WERI-Rb-1 (cell line): ENCODE data around the gene SNX7.

Experiments used
- DNase-seq: peaks from one replicate; pipeline ENCODE4 v3.0.0-alpha.2; 2020
- H3K27ac ChIP-seq: fragments of 250-450 bp; sonication (Bioruptor Pico); 2 replicates; pipeline ENCODE4 v1.5.1; 2020; ENCODE audit warnings: mild to moderate bottlenecking, moderate library complexity
- H3K27me3 ChIP-seq: fragments of 250-450 bp; sonication (Bioruptor Pico); 2 replicates; pipeline ENCODE4 v1.5.1; 2021; ENCODE audit warnings: mild to moderate bottlenecking, low read depth, moderate library complexity; ENCODE audit not compliant: insufficient read depth, severe bottlenecking
- H3K36me3 ChIP-seq: fragments of 250-450 bp; sonication (Bioruptor Pico); 2 replicates; pipeline ENCODE4 v1.5.1; 2020; ENCODE audit warnings: mild to moderate bottlenecking, moderate library complexity
- H3K4me3 ChIP-seq: 2 replicates; pipeline ENCODE4 v1.5.1; 2011; ENCODE audit warnings: low read depth, mild to moderate bottlenecking, control low read depth, low read length
- H3K9me3 ChIP-seq: fragments of 250-450 bp; sonication (Bioruptor Pico); 2 replicates; pipeline ENCODE4 v1.5.1; 2021; ENCODE audit warnings: mild to moderate bottlenecking, moderate library complexity; ENCODE audit not compliant: severe bottlenecking
- CTCF ChIP-seq: IDR thresholded peaks from 2 replicates; pipeline ENCODE4 v1.5.1; 2011; ENCODE audit warnings: low read depth, mild to moderate bottlenecking, control low read depth, inconsistent platforms, low read length

Gene SNX7

GRCh38 chr1:98732985-98733781, 71.7 kb downstream of the SNX7 start:
- Histone ChIP-seq H3K27ac (no peak overlapping the region), H3K4me3 (no peak overlapping the region), H3K9me3 (no peaks in the 10 kb centered on the region), H3K27me3 (no peaks in the 10 kb centered on the region), H3K36me3 (no peaks in the 10 kb centered on the region)
- DNase-seq = no peak
- no peak for TF ChIP-seq CTCF

GRCh38 chr1:98733782-98734112, 72.2 kb downstream of the SNX7 start:
- no peak for TF ChIP-seq CTCF
- no peak overlapping the region for H3K4me3 ChIP-seq
- DNase-seq = no peak

GRCh38 chr1:98735756-98736155, 74.2 kb downstream of the SNX7 start:
- H3K27ac ChIP-seq = no peak overlapping the region
- no peaks in the 10 kb centered on the region for H3K27me3 ChIP-seq
- no peaks in the 10 kb centered on the region for H3K36me3 ChIP-seq
- H3K4me3 ChIP-seq = no peak overlapping the region
- TF ChIP-seq CTCF = no peak
- DNase-seq = no peak
- no peaks in the 10 kb centered on the region for H3K9me3 ChIP-seq

More at GRCh38 chr1:98733782-98734112, 72.2 kb downstream of the SNX7 start:
- H3K27ac ChIP-seq = no peak overlapping the region
- H3K9me3 ChIP-seq = no peaks in the 10 kb centered on the region
- no peaks in the 10 kb centered on the region for H3K27me3 ChIP-seq
- no peaks in the 10 kb centered on the region for H3K36me3 ChIP-seq

- TF ChIP-seq CTCF = no peak
- H3K9me3 ChIP-seq = no peaks in the 10 kb centered on the region
- DNase-seq = no peak
- H3K36me3 ChIP-seq = no peaks in the 10 kb centered on the region
- H3K27me3 ChIP-seq = no peaks in the 10 kb centered on the region
- no peak overlapping the region for H3K4me3 ChIP-seq
- no peak overlapping the region for H3K27ac ChIP-seq
Observed at GRCh38 chr1:98737835-98738234, 76.3 kb downstream of the SNX7 start.

GRCh38 chr1:98739762-98740161, 78.2 kb downstream of the SNX7 start:
- DNase-seq = no peak
- Histone ChIP-seq H3K27ac (no peak overlapping the region), H3K4me3 (no peak overlapping the region), H3K36me3 (no peaks in the 10 kb centered on the region), H3K9me3 (no peaks in the 10 kb centered on the region), H3K27me3 (no peaks in the 10 kb centered on the region)
- no peak for TF ChIP-seq CTCF

GRCh38 chr1:98741164-98741563, 79.6 kb downstream of the SNX7 start:
- no peak for TF ChIP-seq CTCF
- H3K4me3 ChIP-seq = no peak overlapping the region

More at GRCh38 chr1:98741164-98741563, 79.6 kb downstream of the SNX7 start:
- Histone ChIP-seq H3K36me3 (no peaks in the 10 kb centered on the region), H3K27ac (no peak overlapping the region), H3K9me3 (no peaks in the 10 kb centered on the region), H3K27me3 (no peaks in the 10 kb centered on the region)
- no peak for DNase-seq
